ENCODE data around the gene EIF4ENIF1.
A peak's percentile ranks its signal among the peaks of the same experiment; 100 is the strongest.
"Not testable (repeated sequence)": the region's sequence is repeated elsewhere in the genome, so short reads cannot be mapped to it uniquely, and the experiment has no call there.

EIF4ENIF1 gene

DNA sequence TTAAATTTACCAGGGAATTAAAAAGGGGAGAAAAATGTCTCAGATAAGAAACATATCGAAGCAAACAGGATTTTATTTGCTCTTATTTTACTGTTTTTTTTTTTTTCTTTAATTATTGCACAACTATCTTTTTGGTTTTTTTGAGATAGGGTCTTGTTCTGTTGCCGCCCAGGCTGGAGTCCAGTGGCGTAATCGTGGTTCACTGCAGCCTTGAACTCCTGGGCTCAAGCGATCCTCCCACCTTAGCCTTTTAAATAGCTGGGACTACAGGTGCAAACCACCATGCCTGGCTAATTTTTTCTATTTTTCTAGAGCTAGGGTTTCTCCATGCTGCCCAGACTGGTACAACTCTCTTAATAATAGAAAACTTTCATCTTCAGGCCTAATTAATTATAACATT is 57.7 kb downstream of the EIF4ENIF1 start:
- H4K8ac ChIP-seq (ENCODE audit: low read depth, low read length): no peak overlapping the region
- no peak overlapping the region for H3K4me3 ChIP-seq (ENCODE audit: low read length in 2 of 2)
- H3K4me2 ChIP-seq (ENCODE audit: insufficient read depth, low read length, poor library complexity, severe bottlenecking): no peak overlapping the region
- H2BK15ac ChIP-seq (ENCODE audit: low read length): no peak overlapping the region
- no peak overlapping the region for H3K27ac ChIP-seq (replicated peaks; ENCODE audit: low read length)
- no peaks in the 10 kb centered on the region for H3K4me1 ChIP-seq (ENCODE audit: control insufficient read depth in 2 of 2, insufficient read depth in 1 of 2, low read depth in 1 of 2, low read length in 2 of 2)
- DNase-seq (ENCODE audit: low spot score): no peak
- H4K91ac ChIP-seq (ENCODE audit: low read depth, low read length, poor library complexity): no peak overlapping the region
- H3K27me3 ChIP-seq (ENCODE audit: control insufficient read depth in 3 of 3, insufficient read depth in 3 of 3, low read depth in 1 of 3, low read length in 3 of 3): no peaks in the 10 kb centered on the region
- no CpG with 5 or more reads among the region's 5 CpGs for WGBS, 2 donors (ENCODE audit: extremely low coverage in 2 of 2, insufficient read length in 2 of 2, insufficient replicate concordance in 1 of 2)
- no peak overlapping the region for H3K23ac ChIP-seq (ENCODE audit: low read depth, low read length, poor library complexity)
- H2BK12ac ChIP-seq (ENCODE audit: low read length): no peak overlapping the region
- H3K79me1 ChIP-seq (ENCODE audit: low read depth, low read length): no peaks in the 10 kb centered on the region
- no peak overlapping the region for H2AFZ ChIP-seq (ENCODE audit: low read length)
- H3K18ac ChIP-seq (ENCODE audit: low read length): no peak overlapping the region
- no peak overlapping the region for H2BK5ac ChIP-seq (ENCODE audit: low read length)
- H3K9me3 ChIP-seq (replicated peaks in 1 of 2; ENCODE audit: control insufficient read depth in 2 of 2, insufficient read depth in 1 of 2, low read depth in 1 of 2, low read length in 2 of 2): no peaks in the 10 kb centered on the region
- no peak overlapping the region for H3K4ac ChIP-seq (ENCODE audit: low read length)
- H2BK120ac ChIP-seq (ENCODE audit: low read depth, low read length): no peak overlapping the region
- no peak overlapping the region for H3K14ac ChIP-seq (ENCODE audit: low read length)
- no peak overlapping the region for H3K9ac ChIP-seq (ENCODE audit: low read depth, low read length, poor library complexity)
- H3K36me3 ChIP-seq (replicated peaks in 1 of 2; ENCODE audit: control insufficient read depth in 2 of 2, insufficient read depth in 2 of 2, low read length in 2 of 2): peaks cover 38 to 91% of the 10 kb centered on the region in 2 donors
- H2AK5ac ChIP-seq (ENCODE audit: low read depth, low read length): no peak overlapping the region

GRCh38 chr22:31425331-31426050 is 64.2 kb downstream of the EIF4ENIF1 start:
- Histone ChIP-seq H3K4ac (ENCODE audit: low read length) (no peak overlapping the region), H3K36me3 (replicated peaks in 1 of 2; ENCODE audit: control insufficient read depth in 2 of 2, insufficient read depth in 2 of 2, low read length in 2 of 2) (peaks cover 31 to 89% of the 10 kb centered on the region in 2 donors)
- DNase-seq (ENCODE audit: low spot score): no peak

GRCh38 chr22:31402350-31402749 is 87.3 kb downstream of the EIF4ENIF1 start:
- H2BK12ac ChIP-seq (ENCODE audit: low read length); H3K4ac ChIP-seq (ENCODE audit: low read length); H2BK5ac ChIP-seq (ENCODE audit: low read length); H3K14ac ChIP-seq (ENCODE audit: low read length); H3K79me1 ChIP-seq (ENCODE audit: low read depth, low read length); H2AK5ac ChIP-seq (ENCODE audit: low read depth, low read length); H3K9me3 ChIP-seq (replicated peaks in 1 of 2; ENCODE audit: control insufficient read depth in 2 of 2, insufficient read depth in 1 of 2, low read depth in 1 of 2, low read length in 2 of 2); H3K4me2 ChIP-seq (ENCODE audit: insufficient read depth, low read length, poor library complexity, severe bottlenecking); H3K27me3 ChIP-seq (ENCODE audit: control insufficient read depth in 3 of 3, insufficient read depth in 3 of 3, low read depth in 1 of 3, low read length in 3 of 3); H4K8ac ChIP-seq (ENCODE audit: low read depth, low read length); H2BK15ac ChIP-seq (ENCODE audit: low read length); DNase-seq (ENCODE audit: low spot score); H3K23ac ChIP-seq (ENCODE audit: low read depth, low read length, poor library complexity); H3K27ac ChIP-seq (replicated peaks; ENCODE audit: low read length); H3K9ac ChIP-seq (ENCODE audit: low read depth, low read length, poor library complexity); H3K4me3 ChIP-seq (ENCODE audit: low read length in 2 of 2); H2BK120ac ChIP-seq (ENCODE audit: low read depth, low read length); H3K4me1 ChIP-seq (ENCODE audit: control insufficient read depth in 2 of 2, insufficient read depth in 1 of 2, low read depth in 1 of 2, low read length in 2 of 2); H2AFZ ChIP-seq (ENCODE audit: low read length); H4K91ac ChIP-seq (ENCODE audit: low read depth, low read length, poor library complexity); H3K18ac ChIP-seq (ENCODE audit: low read length): not testable (repeated sequence)
- H3K36me3 ChIP-seq (replicated peaks in 1 of 2; ENCODE audit: control insufficient read depth in 2 of 2, insufficient read depth in 2 of 2, low read length in 2 of 2): peaks cover 13 to 66% of the 10 kb centered on the region in 2 donors
- no CpG with 5 or more reads among the region's 2 CpGs for WGBS, 2 donors (ENCODE audit: extremely low coverage in 2 of 2, insufficient read length in 2 of 2, insufficient replicate concordance in 1 of 2)

More at GRCh38 chr22:31425331-31426050, 64.2 kb downstream of the EIF4ENIF1 start:
- Histone ChIP-seq H3K14ac (ENCODE audit: low read length) (no peak overlapping the region), H4K8ac (ENCODE audit: low read depth, low read length) (no peak overlapping the region), H2BK12ac (ENCODE audit: low read length) (no peak overlapping the region), H2AFZ (ENCODE audit: low read length) (no peak overlapping the region), H3K4me3 (ENCODE audit: low read length in 2 of 2) (no peak overlapping the region), H2BK15ac (ENCODE audit: low read length) (no peak overlapping the region), H3K9ac (ENCODE audit: low read depth, low read length, poor library complexity) (no peak overlapping the region), H3K79me1 (ENCODE audit: low read depth, low read length) (no peaks in the 10 kb centered on the region), H3K4me2 (ENCODE audit: insufficient read depth, low read length, poor library complexity, severe bottlenecking) (no peak overlapping the region), H3K27me3 (ENCODE audit: control insufficient read depth in 3 of 3, insufficient read depth in 3 of 3, low read depth in 1 of 3, low read length in 3 of 3) (no peaks in the 10 kb centered on the region), H4K91ac (ENCODE audit: low read depth, low read length, poor library complexity) (no peak overlapping the region), H3K18ac (ENCODE audit: low read length) (no peak overlapping the region), H2BK120ac (ENCODE audit: low read depth, low read length) (no peak overlapping the region), H2BK5ac (ENCODE audit: low read length) (no peak overlapping the region), H3K4me1 (ENCODE audit: control insufficient read depth in 2 of 2, insufficient read depth in 1 of 2, low read depth in 1 of 2, low read length in 2 of 2) (no peaks in the 10 kb centered on the region), H3K9me3 (replicated peaks in 1 of 2; ENCODE audit: control insufficient read depth in 2 of 2, insufficient read depth in 1 of 2, low read depth in 1 of 2, low read length in 2 of 2) (no peaks in the 10 kb centered on the region), H2AK5ac (ENCODE audit: low read depth, low read length) (no peak overlapping the region), H3K27ac (replicated peaks; ENCODE audit: low read length) (no peak overlapping the region), H3K23ac (ENCODE audit: low read depth, low read length, poor library complexity) (no peak overlapping the region)
- no CpG with 5 or more reads among the region's 9 CpGs for WGBS, 2 donors (ENCODE audit: extremely low coverage in 2 of 2, insufficient read length in 2 of 2, insufficient replicate concordance in 1 of 2)

GRCh38 chr22:31400023-31400397 is 89.6 kb downstream of the EIF4ENIF1 start:
- Histone ChIP-seq H2BK120ac (ENCODE audit: low read depth, low read length) (no peak overlapping the region), H2BK12ac (ENCODE audit: low read length) (no peak overlapping the region), H3K4ac (ENCODE audit: low read length) (no peak overlapping the region), H3K9me3 (replicated peaks in 1 of 2; ENCODE audit: control insufficient read depth in 2 of 2, insufficient read depth in 1 of 2, low read depth in 1 of 2, low read length in 2 of 2) (no peaks in the 10 kb centered on the region), H3K27me3 (ENCODE audit: control insufficient read depth in 3 of 3, insufficient read depth in 3 of 3, low read depth in 1 of 3, low read length in 3 of 3) (no peaks in the 10 kb centered on the region), H4K91ac (ENCODE audit: low read depth, low read length, poor library complexity) (no peak overlapping the region), H3K79me1 (ENCODE audit: low read depth, low read length) (peaks cover 2% of the 10 kb centered on the region), H3K14ac (ENCODE audit: low read length) (no peak overlapping the region), H2AK5ac (ENCODE audit: low read depth, low read length) (no peak overlapping the region), H2AFZ (ENCODE audit: low read length) (peak overlapping the region; percentile 81), H3K9ac (ENCODE audit: low read depth, low read length, poor library complexity) (peak overlapping the region; percentile 97), H3K36me3 (replicated peaks in 1 of 2; ENCODE audit: control insufficient read depth in 2 of 2, insufficient read depth in 2 of 2, low read length in 2 of 2) (peaks cover 8 to 43% of the 10 kb centered on the region in 2 donors), H2BK15ac (ENCODE audit: low read length) (no peak overlapping the region), H3K4me3 (ENCODE audit: low read length in 2 of 2) (peak overlapping the region; percentile 89 to 98), H3K18ac (ENCODE audit: low read length) (no peak overlapping the region), H3K23ac (ENCODE audit: low read depth, low read length, poor library complexity) (no peak overlapping the region), H2BK5ac (ENCODE audit: low read length) (peak overlapping the region; percentile 35), H4K8ac (ENCODE audit: low read depth, low read length) (no peak overlapping the region), H3K27ac (replicated peaks; ENCODE audit: low read length) (no peak overlapping the region), H3K4me2 (ENCODE audit: insufficient read depth, low read length, poor library complexity, severe bottlenecking) (peak overlapping the region; percentile 55), H3K4me1 (ENCODE audit: control insufficient read depth in 2 of 2, insufficient read depth in 1 of 2, low read depth in 1 of 2, low read length in 2 of 2) (peaks cover 0 to 9% of the 10 kb centered on the region in 2 donors)
- WGBS, 2 donors (ENCODE audit: extremely low coverage in 2 of 2, insufficient read length in 2 of 2, insufficient replicate concordance in 1 of 2): no CpG with 5 or more reads among the region's 11 CpGs
- peak; percentile 9 for DNase-seq (ENCODE audit: low spot score)

Measured in neuronal stem cell (in vitro differentiated cells).